ENCODE results near the gene TMEM252. TPM values are rescaled to one million over a fixed set of nuclear protein-coding genes. Genes with fewer than 3 reads are reported as not detected.
A peak's percentile ranks its signal among the peaks of the same experiment; 100 is the strongest.

The TMEM252 gene
- total RNA-seq, 2 donors from 2014 or later, result not detected

DNA sequence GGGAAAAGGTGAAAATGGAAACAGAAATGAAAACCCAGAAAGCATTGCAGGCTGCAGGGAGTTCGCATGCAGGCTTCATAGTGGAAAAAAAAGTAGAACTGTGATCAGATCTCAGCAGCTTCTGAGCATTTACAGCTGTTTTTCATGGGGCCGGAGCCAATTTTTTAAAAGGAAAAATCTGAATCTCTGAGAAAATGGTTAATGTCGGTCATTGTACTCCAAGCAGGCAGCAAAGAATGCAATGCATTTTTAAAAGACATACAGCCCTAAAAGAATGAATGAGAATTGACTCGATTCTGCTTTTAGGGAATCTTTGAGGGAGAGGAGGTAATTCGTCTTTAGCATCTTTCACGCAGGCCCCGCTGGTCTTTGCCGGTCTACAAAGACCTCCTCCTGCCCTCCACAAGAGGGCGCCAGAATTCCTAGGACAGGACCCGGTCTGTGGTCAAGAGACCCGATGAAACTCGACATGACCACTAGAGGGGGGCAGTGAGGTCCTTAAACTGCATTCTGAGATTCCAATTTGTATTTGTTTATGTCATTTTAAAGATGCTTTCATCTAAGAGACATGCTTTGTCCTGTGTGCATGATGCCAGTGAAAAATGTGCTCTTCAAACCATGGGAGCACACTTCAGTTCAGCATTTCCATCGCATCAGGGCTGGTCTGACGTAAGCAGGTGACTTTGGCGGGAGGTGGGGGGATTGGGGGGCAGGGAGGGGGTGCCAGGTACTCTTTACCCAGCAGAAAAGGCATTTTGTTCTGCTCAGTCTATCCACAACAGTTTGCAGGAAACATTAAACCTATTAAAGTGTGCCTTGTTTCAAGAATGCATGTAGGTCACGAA is 43.7 kb upstream of the TMEM252 start:
- H3K9me3 ChIP-seq (ENCODE audit: control insufficient read depth, low read length), result no peaks in the 10 kb centered on the region
- peak; percentile 99 for TF ChIP-seq CTCF (conservative IDR thresholded peaks at IDR 0.05)
- no peaks in the 10 kb centered on the region for H3K36me3 Mint-ChIP-seq (ENCODE audit: low read depth)
- no peak overlapping the region for H3K4me3 ChIP-seq (ENCODE audit: low read length)
- 33 to 56% methylated on average over 5 to 16 of the region's 16 CpGs for WGBS, 2 experiments (ENCODE audit: insufficient coverage in 1 of 2, insufficient read length in 1 of 2)
- H3K27me3 Mint-ChIP-seq (ENCODE audit: insufficient read depth), result peaks cover 20% of the 10 kb centered on the region
- no peak overlapping the region for H3K27ac ChIP-seq (ENCODE audit: low read depth, low read length)
- peaks cover 17% of the 10 kb centered on the region for H3K9me3 Mint-ChIP-seq
- DNase-seq, result peak; percentile 93
- no peak overlapping the region for H3K27ac Mint-ChIP-seq
- H3K4me3 Mint-ChIP-seq, result no peak overlapping the region
- H3K4me1 Mint-ChIP-seq, result no peaks in the 10 kb centered on the region
- no peaks in the 10 kb centered on the region for H3K36me3 ChIP-seq (ENCODE audit: control insufficient read depth, insufficient read depth, low read length)
- no peaks in the 10 kb centered on the region for H3K27me3 ChIP-seq (ENCODE audit: control insufficient read depth, insufficient read depth, low read length, poor library complexity, severe bottlenecking)
- no peak overlapping the region for H3K9ac ChIP-seq (ENCODE audit: extremely low read depth, low read length, poor library complexity, severe bottlenecking)
- H3K4me1 ChIP-seq (ENCODE audit: control insufficient read depth, insufficient read depth, low read length), result no peaks in the 10 kb centered on the region

DNA sequence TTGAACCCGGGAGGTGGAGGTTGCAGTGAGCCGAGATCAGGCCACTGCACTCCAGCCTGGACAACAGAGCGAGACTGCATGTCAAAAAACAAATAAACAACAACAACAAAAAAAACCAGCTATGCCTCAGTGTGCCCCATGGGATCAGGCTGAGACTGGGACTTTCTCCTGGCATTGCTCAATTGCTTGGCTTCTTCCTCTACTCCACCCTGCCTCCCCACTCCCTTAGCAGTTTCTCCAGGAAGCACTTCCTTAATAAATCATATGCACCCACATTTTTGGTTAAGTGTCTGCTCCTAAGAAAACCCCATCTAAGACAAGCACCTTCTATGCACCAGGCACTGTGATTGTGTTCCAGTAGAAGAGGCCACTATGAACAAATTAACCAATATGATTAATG is 41.0 kb upstream of the TMEM252 start:
- peaks cover 8% of the 10 kb centered on the region for H3K4me1 Mint-ChIP-seq
- H3K27me3 ChIP-seq (ENCODE audit: control insufficient read depth, insufficient read depth, low read length, poor library complexity, severe bottlenecking), result no peaks in the 10 kb centered on the region
- no peak for TF ChIP-seq CTCF (conservative IDR thresholded peaks at IDR 0.05)
- H3K4me1 ChIP-seq (ENCODE audit: control insufficient read depth, insufficient read depth, low read length), result no peaks in the 10 kb centered on the region
- H3K27ac Mint-ChIP-seq, result no peak overlapping the region
- H3K27me3 Mint-ChIP-seq (ENCODE audit: insufficient read depth), result peaks cover 17% of the 10 kb centered on the region
- no peak overlapping the region for H3K27ac ChIP-seq (ENCODE audit: low read depth, low read length)
- no peak overlapping the region for H3K9ac ChIP-seq (ENCODE audit: extremely low read depth, low read length, poor library complexity, severe bottlenecking)
- DNase-seq, result no peak
- H3K4me3 ChIP-seq (ENCODE audit: low read length), result no peak overlapping the region
- no peaks in the 10 kb centered on the region for H3K9me3 Mint-ChIP-seq
- no peaks in the 10 kb centered on the region for H3K36me3 Mint-ChIP-seq (ENCODE audit: low read depth)
- H3K9me3 ChIP-seq (ENCODE audit: control insufficient read depth, low read length), result no peaks in the 10 kb centered on the region
- 96 to 100% methylated on average over 2 to 3 of the region's 3 CpGs for WGBS, 2 experiments (ENCODE audit: insufficient coverage in 1 of 2, insufficient read length in 1 of 2)
- no peak overlapping the region for H3K4me3 Mint-ChIP-seq
- no peaks in the 10 kb centered on the region for H3K36me3 ChIP-seq (ENCODE audit: control insufficient read depth, insufficient read depth, low read length)

- Histone ChIP-seq H3K4me1 (ENCODE audit: control insufficient read depth, insufficient read depth, low read length) (no peaks in the 10 kb centered on the region), H3K27me3 (ENCODE audit: control insufficient read depth, insufficient read depth, low read length, poor library complexity, severe bottlenecking) (no peaks in the 10 kb centered on the region), H3K9me3 (ENCODE audit: control insufficient read depth, low read length) (no peaks in the 10 kb centered on the region), H3K4me3 (ENCODE audit: low read length) (no peak overlapping the region), H3K9ac (ENCODE audit: extremely low read depth, low read length, poor library complexity, severe bottlenecking) (no peak overlapping the region), H3K36me3 (ENCODE audit: control insufficient read depth, insufficient read depth, low read length) (no peaks in the 10 kb centered on the region), H3K27ac (ENCODE audit: low read depth, low read length) (no peak overlapping the region)
- H3K4me3 Mint-ChIP-seq, result no peak overlapping the region
- DNase-seq, result no peak
- no peaks in the 10 kb centered on the region for H3K36me3 Mint-ChIP-seq (ENCODE audit: low read depth)
- H3K9me3 Mint-ChIP-seq, result no peaks in the 10 kb centered on the region
- peaks cover 8% of the 10 kb centered on the region for H3K27me3 Mint-ChIP-seq (ENCODE audit: insufficient read depth)
- WGBS, 2 experiments (ENCODE audit: insufficient coverage in 1 of 2, insufficient read length in 1 of 2), result 89 to 94% methylated on average over 5 to 6 of the region's 7 CpGs
- no peak for TF ChIP-seq CTCF (conservative IDR thresholded peaks at IDR 0.05)
- peaks cover 11% of the 10 kb centered on the region for H3K4me1 Mint-ChIP-seq
- no peak overlapping the region for H3K27ac Mint-ChIP-seq
Measured at GRCh38 chr9:68577774-68578591, 37.3 kb upstream of the TMEM252 start.
